GM19238 (cell line): ENCODE measurements around the gene DCLK3.
A peak's percentile ranks its signal among the peaks of the same experiment; 100 is the strongest.

ENCODE experiments used
- DNase-seq: peaks from one replicate; pipeline ENCODE4 v3.0.0; 2011; ENCODE audit warnings: low spot score; ENCODE audit not compliant: insufficient read length

Gene DCLK3

DNA sequence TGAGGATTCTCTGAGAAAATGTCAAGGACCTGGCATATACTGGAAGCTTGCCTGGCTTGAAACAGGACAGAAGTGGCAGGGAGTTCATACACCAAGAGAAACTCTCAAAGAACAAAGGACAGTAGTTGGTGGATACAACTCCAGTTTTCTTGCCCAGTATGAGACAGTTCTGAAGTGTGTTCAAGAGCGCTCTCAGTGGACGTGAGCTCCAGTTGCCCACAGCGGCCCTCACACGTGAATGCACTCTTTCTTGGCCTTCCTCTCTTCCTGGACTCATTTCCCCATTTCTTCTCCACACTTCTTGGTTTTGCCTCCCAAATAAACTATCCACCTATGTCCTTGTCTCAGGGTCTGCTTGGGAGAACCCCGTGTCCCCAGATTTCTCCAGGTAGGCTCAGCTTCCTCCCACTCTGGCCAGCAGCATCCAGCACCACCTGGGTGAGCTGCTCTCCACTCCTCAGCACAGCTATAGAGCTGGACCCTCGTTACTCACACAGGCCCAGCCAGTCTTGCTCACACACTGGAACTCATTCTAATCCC, 54.5 kb downstream of the DCLK3 start:
- DNase-seq, result no peak

- DNase-seq, result no peak
Measured at GRCh38 chr3:36709281-36709680, 55.1 kb downstream of the DCLK3 start.

DNA sequence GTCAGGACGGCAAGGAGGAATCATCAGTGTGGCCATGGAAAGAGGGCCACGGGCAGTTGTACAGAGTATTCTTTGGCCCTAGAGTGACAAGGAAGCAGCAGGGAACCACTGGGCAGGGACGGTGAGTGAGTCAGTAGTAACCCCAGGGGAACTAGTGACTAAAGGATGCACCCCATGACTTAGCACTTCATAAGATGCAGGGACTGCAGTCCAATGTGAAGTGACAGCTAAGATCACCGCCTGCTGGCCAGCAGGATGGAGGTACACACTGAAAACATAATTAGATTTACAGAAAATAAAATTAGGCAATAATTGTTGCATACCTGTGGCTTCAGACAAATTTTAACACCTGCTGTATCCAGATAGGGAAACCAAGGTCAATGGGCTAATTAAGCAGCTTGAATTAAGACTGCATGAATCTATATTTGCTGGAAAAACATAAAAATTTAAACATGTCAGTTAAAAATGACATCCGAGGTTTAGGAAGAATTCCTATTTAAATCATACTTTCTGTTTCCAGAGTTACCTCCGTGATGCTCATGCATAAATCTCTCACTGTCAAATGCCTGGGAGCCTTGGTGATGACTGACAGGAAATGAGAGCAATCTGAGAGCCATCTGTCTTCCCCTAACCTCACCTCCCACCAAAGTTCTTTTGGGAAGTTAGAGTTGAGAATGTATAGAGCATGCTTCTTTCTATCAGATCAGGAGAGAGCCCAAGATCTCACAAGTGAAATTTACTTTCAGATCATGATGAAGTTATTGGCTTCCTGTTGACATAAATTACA, 56.5 kb downstream of the DCLK3 start:
- DNase-seq, result no peak

DNA sequence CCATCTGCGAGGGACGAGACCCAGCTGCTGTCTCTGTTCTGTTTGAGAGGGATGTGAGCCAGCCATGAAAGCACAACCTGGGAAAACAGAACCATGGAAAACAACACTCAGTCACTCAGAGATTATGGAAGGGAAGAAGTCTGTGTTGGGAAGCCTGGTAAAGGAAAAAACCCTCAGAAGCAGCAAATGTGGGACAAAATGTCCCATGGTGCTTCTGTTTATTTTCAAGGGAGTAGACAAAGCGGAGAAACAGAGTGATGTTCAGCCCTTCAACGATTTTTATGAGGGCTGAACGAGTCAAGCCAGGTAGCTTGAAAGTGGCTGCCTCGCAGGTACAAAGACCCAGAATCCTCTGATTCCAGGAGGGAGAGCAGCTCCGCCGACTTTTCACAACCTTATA, 59.3 kb downstream of the DCLK3 start:
- no peak for DNase-seq

DNA sequence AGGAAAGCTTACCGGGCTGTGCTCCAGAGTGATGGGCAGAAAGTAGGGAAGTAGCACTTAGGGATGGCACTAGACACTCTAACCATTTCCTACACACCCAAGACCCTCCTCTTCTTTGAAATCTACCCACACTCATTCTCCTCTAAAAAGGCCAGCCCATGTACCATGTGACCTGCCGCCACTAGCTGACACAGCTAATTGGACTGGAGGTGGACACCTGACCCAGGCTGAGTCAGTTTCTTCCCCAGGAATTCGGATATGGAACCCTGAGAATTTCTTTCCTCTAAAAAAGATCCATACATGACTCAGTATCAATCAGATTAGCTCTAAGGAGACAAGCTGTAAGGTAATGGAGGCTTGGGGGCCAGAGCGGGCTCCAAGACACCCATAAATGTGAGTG, 60.1 kb downstream of the DCLK3 start:
- no peak for DNase-seq

GRCh38 chr3:36701249-36701572, 63.1 kb downstream of the DCLK3 start:
- DNase-seq, result no peak

DNA sequence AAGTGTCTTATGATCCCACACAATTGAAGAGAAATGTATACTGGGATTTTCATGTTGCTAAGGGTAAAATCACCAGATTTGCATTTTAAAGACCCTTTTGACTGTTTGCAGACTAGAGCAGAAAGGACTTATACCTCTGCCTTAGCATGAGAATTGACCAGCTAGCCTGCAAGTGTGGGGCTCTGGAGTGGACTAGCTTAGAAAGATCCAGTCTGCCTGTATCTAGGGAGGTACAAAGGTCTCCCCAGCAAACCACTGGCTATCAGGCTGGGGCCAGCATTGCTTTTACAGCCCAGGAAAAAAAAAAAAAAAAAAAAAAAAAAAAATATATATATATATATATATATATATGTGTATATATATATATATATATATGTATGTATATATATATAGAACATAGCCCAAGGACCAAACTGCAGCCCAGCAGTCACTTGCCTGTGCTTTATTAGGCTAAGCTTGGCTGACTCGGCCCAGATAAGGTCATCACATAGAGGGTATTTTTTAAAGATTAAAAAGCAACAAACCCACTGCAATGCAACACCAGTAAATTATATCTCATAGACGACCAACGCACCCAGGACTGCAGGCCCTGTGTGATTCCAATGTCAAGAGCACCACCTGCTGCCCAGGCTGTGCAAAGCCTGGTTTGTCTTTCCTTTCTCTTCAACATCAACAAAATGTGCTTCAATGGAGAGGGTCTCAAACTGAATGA, 63.7 kb downstream of the DCLK3 start:
- peak; percentile 23 for DNase-seq

DNA sequence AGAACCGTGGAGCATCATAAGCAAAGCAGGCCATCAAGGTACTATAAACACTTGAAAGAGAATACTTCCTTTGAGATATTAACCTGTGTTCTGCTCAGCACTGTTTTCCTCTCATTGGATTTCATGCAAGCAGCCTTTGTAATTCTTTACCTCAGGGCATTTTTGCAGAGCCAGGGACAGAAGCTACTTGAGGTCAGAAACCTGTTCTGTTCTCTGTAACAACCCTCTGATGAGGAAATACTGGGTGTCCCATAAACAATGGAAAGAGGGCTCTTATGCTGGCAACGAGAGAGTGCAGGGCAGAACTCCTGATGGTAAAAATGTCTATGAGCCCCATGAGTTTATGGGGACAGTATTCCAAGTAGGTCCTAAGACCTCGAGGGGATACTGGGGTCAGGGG, 66.0 kb downstream of the DCLK3 start:
- DNase-seq, result no peak

- DNase-seq, result no peak
Measured at GRCh38 chr3:36697229-36698001, 66.9 kb downstream of the DCLK3 start.

DNA sequence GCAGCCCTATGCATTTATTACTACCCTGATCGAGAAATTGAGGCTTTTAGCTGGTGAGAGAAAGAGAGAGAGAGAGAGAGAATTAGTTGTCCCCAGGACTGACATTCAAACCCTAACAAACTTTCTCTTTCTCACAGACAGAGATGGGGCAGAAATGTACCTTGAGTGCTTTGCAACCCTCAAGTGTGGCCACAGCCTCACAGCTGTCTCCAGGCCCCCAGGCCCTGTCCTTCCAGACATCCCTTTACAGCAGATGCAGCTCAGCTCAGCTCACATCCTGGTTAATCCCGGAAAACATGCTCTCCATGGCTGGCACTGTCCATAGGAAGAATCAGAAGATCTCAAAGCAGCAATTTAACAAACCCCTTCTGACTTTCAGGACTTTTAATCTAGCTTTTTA, 67.6 kb downstream of the DCLK3 start:
- DNase-seq, result no peak

GRCh38 chr3:36695769-36696137, 68.6 kb downstream of the DCLK3 start:
- DNase-seq, result no peak

GRCh38 chr3:36695113-36695768, 69.1 kb downstream of the DCLK3 start:
- no peak for DNase-seq

- no peak for DNase-seq
Measured at GRCh38 chr3:36693670-36694069, 70.7 kb downstream of the DCLK3 start.

GRCh38 chr3:36689560-36689959, 74.8 kb downstream of the DCLK3 start:
- DNase-seq, result no peak

- no peak for DNase-seq
Measured at GRCh38 chr3:36688815-36689214, 75.5 kb downstream of the DCLK3 start.

DNA sequence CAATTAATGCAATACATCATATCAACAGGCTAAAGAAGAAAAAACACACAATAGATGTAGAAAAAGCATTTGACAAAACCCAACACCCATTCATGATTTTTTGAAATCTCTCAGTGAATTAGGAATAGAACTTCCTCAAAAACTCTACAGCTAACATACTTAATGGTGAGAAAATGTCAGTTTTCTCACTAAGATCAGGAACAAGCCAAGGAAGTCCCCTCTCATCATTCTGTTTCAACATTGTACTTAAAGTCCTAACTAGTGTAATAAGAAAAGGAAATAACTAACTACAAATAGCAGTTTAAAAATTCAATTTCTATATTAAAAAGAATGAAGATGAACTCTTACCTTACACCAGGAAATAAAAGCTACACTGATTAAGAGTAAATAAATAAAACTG, 77.8 kb downstream of the DCLK3 start:
- DNase-seq, result no peak

DNA sequence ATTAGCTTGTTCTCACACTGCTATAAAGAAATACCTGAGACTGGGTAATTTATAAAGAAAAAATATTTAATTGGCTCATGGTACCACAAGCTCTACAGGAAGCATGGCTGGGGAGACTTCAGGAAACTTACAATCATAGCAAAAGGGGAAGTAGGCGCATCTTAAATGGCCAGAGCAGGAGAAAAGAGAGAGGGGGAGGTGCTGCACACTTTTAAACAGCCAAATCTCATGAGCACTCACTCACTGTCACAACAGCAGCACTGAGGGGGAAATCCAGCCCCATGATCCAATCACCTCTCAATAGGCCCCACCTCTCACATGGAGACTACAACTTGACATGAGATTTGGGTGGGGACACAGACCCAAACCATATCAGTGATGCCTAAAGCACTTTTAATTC, 82.5 kb downstream of the DCLK3 start:
- no peak for DNase-seq

DNA sequence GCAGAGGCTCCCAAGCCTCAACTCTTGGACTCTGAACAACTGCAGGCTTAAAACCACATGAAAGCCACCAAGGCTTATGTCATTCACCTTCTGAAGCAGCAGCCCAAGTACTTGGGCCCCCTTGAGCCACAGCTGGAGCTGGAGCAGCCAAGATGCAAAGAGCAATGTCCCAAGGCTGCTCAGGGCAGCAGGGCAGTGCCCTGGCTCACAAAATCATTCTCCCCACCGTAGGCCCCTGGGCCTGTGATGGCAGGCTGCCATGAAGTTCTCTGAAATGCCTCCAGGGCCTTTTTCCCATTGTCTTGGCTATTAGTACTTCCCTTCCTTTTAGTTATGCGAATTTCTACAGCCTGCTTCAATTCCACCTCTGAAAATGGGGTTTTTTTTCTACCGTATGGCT, 83.4 kb downstream of the DCLK3 start:
- no peak for DNase-seq

DNA sequence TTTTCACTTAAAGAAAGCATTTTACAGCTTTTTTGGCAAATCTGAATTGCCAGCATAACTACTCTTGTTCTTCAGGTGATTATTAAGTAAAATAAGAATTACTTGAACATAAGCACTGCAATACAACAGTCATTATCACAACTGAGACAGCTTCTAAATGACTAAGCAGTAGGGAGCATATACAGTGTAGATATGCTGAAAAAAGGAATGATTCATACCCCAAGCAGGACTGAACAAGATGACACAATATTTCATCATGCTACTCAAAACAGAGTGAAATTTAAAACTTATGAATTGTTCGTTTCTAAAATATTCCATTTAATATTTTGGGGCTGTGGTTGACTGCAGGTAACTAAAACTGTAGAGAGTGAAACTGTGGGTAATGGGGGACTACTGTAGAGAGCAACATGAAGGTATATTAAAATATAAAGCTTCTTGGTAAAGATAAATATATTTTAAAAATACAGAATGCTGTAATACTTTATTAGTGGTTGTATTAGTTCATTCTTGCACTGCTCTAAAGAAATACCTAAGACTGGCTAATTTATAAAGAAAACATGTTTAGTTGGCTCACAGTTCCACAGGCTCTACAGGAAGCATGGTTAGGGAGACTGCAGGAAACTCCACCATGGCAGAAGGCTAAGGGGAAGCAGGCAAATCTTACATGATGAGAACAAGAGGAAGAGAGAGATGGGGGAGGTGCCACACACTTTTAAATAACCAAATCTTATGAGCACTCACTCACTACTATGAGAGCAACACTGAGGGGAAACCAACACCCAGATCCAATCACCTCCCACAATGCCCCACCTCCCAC, 84.8 kb downstream of the DCLK3 start:
- no peak for DNase-seq

- DNase-seq, result no peak
Measured at GRCh38 chr3:36678216-36679013, 85.9 kb downstream of the DCLK3 start.
